Neural cell (in vitro differentiated cells): ENCODE results near the gene PRKAG2. TPM values are rescaled to one million over a fixed set of nuclear protein-coding genes. Genes with fewer than 3 reads are reported as not detected.

ENCODE experiments used
- H2AFZ ChIP-seq: fragments of 200-600, 300-800 bp; sonication (generic), shearing (Covaris generic); 2 replicates; pipeline ENCODE4 v1.6.0; 2014; ENCODE audit warnings: low read depth, mild to moderate bottlenecking, antibody characterized with exemption, low read length, moderate library complexity
- H3F3A ChIP-seq: fragments of 200-600 bp; shearing (Covaris generic); 2 replicates; pipeline ENCODE4 v1.6.1; 2016; ENCODE audit warnings: mild to moderate bottlenecking, moderate library complexity, mixed read lengths, antibody characterized with exemption, low read length; ENCODE audit not compliant: insufficient read depth, poor library complexity, severe bottlenecking
- H3K27ac ChIP-seq: fragments of 200-600, 300-800 bp; sonication (generic), shearing (Covaris generic); 2 replicates; pipeline ENCODE4 v1.5.1; 2014; ENCODE audit warnings: mild to moderate bottlenecking, low read length, moderate library complexity
- H3K27me3 ChIP-seq: fragments of 300-800, 200-600 bp; sonication (generic), shearing (Covaris generic); 2 replicates; pipeline ENCODE4 v1.6.0; 2014; ENCODE audit warnings: mild to moderate bottlenecking, low read depth, low read length, moderate library complexity; ENCODE audit not compliant: insufficient read depth
- H3K36me3 ChIP-seq: fragments of 300-800, 200-600 bp; sonication (generic), shearing (Covaris generic); 2 replicates; pipeline ENCODE4 v1.5.1; 2014; ENCODE audit warnings: mild to moderate bottlenecking, antibody characterized with exemption, low read length, moderate library complexity; ENCODE audit not compliant: insufficient read depth
- H3K4me2 ChIP-seq: fragments of 300-800, 200-600 bp; sonication (generic), shearing (Covaris generic); 2 replicates; pipeline ENCODE4 v1.6.0; 2014; ENCODE audit warnings: mild to moderate bottlenecking, low read length
- H3K4me3 ChIP-seq: fragments of 300-800, 200-600 bp; sonication (generic), shearing (Covaris generic); 2 replicates; pipeline ENCODE4 v1.5.1; 2014; ENCODE audit warnings: mild to moderate bottlenecking, low read length, moderate library complexity
- H3K79me2 ChIP-seq: fragments of 200-600 bp; shearing (Covaris generic); replicated peaks from 2 replicates; pipeline ENCODE4 v1.6.0; 2014; ENCODE audit warnings: mild to moderate bottlenecking, low read length, moderate library complexity; ENCODE audit not compliant: insufficient read depth
- H3K9ac ChIP-seq: fragments of 300-800, 200-600 bp; sonication (generic), shearing (Covaris generic); 2 replicates; pipeline ENCODE4 v1.6.1; 2016; ENCODE audit warnings: mild to moderate bottlenecking, low read length, mixed read lengths
- H3K9me2 ChIP-seq: fragments of 200-600 bp; shearing (Covaris generic); 2 replicates; pipeline ENCODE4 v1.6.1; 2016; ENCODE audit warnings: mild to moderate bottlenecking, low read length, mixed read lengths; ENCODE audit not compliant: insufficient read depth
- H3K9me3 ChIP-seq: fragments of 200-600, 300-800 bp; sonication (generic), shearing (Covaris generic); 2 replicates; pipeline ENCODE4 v1.6.1; 2016; ENCODE audit warnings: mild to moderate bottlenecking, mixed run types, low read length, moderate library complexity, mixed read lengths
- H4K20me1 ChIP-seq: fragments of 200-600 bp; shearing (Covaris generic); 2 replicates; pipeline ENCODE4 v1.6.1; 2016; ENCODE audit warnings: mild to moderate bottlenecking, mixed run types; ENCODE audit not compliant: insufficient read depth
- EP300 ChIP-seq: fragments of 450-650 bp; conservative IDR thresholded peaks from 2 replicates; pipeline ENCODE4 v1.6.1; 2014; ENCODE audit warnings: antibody characterized with exemption, mild to moderate bottlenecking, moderate library complexity; ENCODE audit not compliant: poor library complexity, severe bottlenecking
- EZH2 ChIP-seq: fragments of 200-600, 300-800 bp; shearing (Covaris generic), sonication (generic); IDR thresholded peaks from 2 replicates; pipeline ENCODE4 v1.6.1; 2014; ENCODE audit warnings: antibody characterized with exemption, low read length, borderline replicate concordance, mild to moderate bottlenecking; ENCODE audit not compliant: insufficient read depth, poor library complexity, severe bottlenecking
- MXI1 ChIP-seq: fragments of 450-650 bp; conservative IDR thresholded peaks from 2 replicates; pipeline ENCODE4 v1.6.1; 2014; ENCODE audit warnings: antibody characterized with exemption, mild to moderate bottlenecking; ENCODE audit not compliant: poor library complexity, severe bottlenecking
- POLR2AphosphoS5 ChIP-seq: IDR thresholded peaks from 2 replicates; pipeline ENCODE4 v1.6.1; 2012
- RAD21 ChIP-seq: fragments of 450-650 bp; conservative IDR thresholded peaks from 2 replicates; pipeline ENCODE4 v1.6.1; 2014; ENCODE audit warnings: antibody characterized with exemption, mild to moderate bottlenecking, moderate library complexity
- SMC3 ChIP-seq: fragments of 450-650 bp; conservative IDR thresholded peaks from 2 replicates; pipeline ENCODE4 v1.6.1; 2014; ENCODE audit warnings: antibody characterized with exemption, mild to moderate bottlenecking, moderate library complexity; ENCODE audit not compliant: poor library complexity
- TAF1 ChIP-seq: IDR thresholded peaks from 2 replicates; pipeline ENCODE4 v1.6.1; 2012; ENCODE audit warnings: low read depth
- polyA plus RNA-seq: library from polyadenylated mRNA; depleted of rRNA; stranded (reverse); fragments of >200 nt; gene quantifications from 2 replicates; pipeline ENCODE4 v1.2.3, GENCODE V29; 2014
- TF ChIP-seq, protein P1 (sequence below): IDR thresholded peaks from 2 replicates; pipeline ENCODE4 v1.6.1; 2012; ENCODE audit warnings: borderline replicate concordance
- TF ChIP-seq, protein P2 (sequence below): fragments of 450-650 bp; IDR thresholded peaks from 2 replicates; pipeline ENCODE4 v1.5.1; 2014; ENCODE audit warnings: antibody characterized with exemption, mild to moderate bottlenecking, moderate library complexity; ENCODE audit not compliant: poor library complexity, severe bottlenecking

PRKAG2 gene
- polyA plus RNA-seq, 1 donor from 2014 or later: 22.9 TPM

DNA sequence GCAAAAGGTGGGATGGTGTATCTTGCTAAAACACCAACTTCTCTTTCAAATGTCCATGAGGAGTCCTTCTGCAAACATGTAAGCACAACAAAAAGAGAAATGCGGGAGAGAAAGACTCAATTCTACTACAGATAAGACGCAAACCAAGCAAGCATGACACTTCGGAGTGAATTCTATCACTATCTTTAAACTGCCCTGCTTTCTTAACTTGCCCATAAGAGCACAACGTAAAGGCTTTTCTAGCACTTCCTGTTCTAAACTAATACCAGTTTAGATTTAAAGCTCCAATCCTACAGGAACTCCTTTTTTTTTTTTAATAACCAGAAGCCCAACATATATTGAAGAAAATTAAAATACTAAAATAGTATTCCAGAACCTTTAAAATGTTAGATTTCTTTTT, 365.6 kb downstream of the PRKAG2 start:
- Histone ChIP-seq H3K36me3 (no peaks in the 10 kb centered on the region), H3K4me2 (no peak overlapping the region), H3K79me2 (peaks cover 97% of the 10 kb centered on the region), H2AFZ (no peak overlapping the region), H3K27ac (no peak overlapping the region), H3K9ac (no peak overlapping the region), H3F3A (no peaks in the 10 kb centered on the region), H4K20me1 (peaks cover 2% of the 10 kb centered on the region), H3K27me3 (no peaks in the 10 kb centered on the region), H3K4me3 (no peak overlapping the region), H3K9me3 (no peaks in the 10 kb centered on the region), H3K9me2 (no peaks in the 10 kb centered on the region)
- TF ChIP-seq MXI1: no peak
- TF ChIP-seq, protein P1, sequence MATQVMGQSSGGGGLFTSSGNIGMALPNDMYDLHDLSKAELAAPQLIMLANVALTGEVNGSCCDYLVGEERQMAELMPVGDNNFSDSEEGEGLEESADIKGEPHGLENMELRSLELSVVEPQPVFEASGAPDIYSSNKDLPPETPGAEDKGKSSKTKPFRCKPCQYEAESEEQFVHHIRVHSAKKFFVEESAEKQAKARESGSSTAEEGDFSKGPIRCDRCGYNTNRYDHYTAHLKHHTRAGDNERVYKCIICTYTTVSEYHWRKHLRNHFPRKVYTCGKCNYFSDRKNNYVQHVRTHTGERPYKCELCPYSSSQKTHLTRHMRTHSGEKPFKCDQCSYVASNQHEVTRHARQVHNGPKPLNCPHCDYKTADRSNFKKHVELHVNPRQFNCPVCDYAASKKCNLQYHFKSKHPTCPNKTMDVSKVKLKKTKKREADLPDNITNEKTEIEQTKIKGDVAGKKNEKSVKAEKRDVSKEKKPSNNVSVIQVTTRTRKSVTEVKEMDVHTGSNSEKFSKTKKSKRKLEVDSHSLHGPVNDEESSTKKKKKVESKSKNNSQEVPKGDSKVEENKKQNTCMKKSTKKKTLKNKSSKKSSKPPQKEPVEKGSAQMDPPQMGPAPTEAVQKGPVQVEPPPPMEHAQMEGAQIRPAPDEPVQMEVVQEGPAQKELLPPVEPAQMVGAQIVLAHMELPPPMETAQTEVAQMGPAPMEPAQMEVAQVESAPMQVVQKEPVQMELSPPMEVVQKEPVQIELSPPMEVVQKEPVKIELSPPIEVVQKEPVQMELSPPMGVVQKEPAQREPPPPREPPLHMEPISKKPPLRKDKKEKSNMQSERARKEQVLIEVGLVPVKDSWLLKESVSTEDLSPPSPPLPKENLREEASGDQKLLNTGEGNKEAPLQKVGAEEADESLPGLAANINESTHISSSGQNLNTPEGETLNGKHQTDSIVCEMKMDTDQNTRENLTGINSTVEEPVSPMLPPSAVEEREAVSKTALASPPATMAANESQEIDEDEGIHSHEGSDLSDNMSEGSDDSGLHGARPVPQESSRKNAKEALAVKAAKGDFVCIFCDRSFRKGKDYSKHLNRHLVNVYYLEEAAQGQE: no peak
- no peak for TF ChIP-seq EP300
- no peak for TF ChIP-seq TAF1

DNA sequence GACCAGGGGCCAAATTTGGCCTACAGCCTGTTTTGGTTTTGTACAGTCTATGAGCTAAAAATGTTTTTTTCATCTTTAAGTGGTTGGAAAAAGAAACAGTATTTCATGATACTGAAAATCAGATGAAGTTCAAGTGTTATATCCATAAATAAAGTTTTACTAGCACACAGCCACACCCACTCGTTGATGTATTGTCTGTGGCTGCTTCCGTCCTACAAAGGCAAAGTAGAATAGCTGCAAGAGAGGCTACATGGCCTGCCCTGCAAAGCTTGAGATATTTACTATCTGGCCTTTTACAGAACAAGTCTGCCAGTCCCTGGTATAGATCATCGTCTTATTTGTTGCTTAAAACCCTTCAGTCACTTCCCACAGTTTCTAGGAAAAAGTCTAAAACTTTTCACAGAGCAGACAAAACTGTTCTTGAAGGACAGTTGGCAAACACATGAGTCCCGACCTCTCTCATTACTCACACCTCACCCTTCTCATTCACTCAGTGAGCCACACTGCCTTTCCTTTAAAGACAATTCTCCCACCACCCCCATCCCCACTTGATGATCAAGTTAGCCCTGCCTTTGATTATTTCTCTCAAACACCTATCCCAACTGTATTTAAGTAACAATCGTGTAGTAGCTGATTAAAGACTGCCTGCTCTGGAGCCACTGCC, 367.1 kb downstream of the PRKAG2 start:
- Histone ChIP-seq H3K9ac (no peak overlapping the region), H3K4me3 (no peak overlapping the region), H3K27ac (no peak overlapping the region), H2AFZ (no peak overlapping the region), H4K20me1 (peaks cover 2% of the 10 kb centered on the region), H3K79me2 (peaks cover 97% of the 10 kb centered on the region), H3K36me3 (no peaks in the 10 kb centered on the region), H3F3A (no peaks in the 10 kb centered on the region), H3K9me2 (no peaks in the 10 kb centered on the region), H3K4me2 (no peak overlapping the region), H3K9me3 (no peaks in the 10 kb centered on the region), H3K27me3 (no peaks in the 10 kb centered on the region)
- TF ChIP-seq, protein P1: no peak
- no peak for TF ChIP-seq RAD21
- TF ChIP-seq EZH2: no peak
- TF ChIP-seq EP300: no peak
- TF ChIP-seq POLR2AphosphoS5: no peak
- no peak for TF ChIP-seq SMC3
- no peak for TF ChIP-seq TAF1
- no peak for TF ChIP-seq MXI1
- TF ChIP-seq, protein P2, sequence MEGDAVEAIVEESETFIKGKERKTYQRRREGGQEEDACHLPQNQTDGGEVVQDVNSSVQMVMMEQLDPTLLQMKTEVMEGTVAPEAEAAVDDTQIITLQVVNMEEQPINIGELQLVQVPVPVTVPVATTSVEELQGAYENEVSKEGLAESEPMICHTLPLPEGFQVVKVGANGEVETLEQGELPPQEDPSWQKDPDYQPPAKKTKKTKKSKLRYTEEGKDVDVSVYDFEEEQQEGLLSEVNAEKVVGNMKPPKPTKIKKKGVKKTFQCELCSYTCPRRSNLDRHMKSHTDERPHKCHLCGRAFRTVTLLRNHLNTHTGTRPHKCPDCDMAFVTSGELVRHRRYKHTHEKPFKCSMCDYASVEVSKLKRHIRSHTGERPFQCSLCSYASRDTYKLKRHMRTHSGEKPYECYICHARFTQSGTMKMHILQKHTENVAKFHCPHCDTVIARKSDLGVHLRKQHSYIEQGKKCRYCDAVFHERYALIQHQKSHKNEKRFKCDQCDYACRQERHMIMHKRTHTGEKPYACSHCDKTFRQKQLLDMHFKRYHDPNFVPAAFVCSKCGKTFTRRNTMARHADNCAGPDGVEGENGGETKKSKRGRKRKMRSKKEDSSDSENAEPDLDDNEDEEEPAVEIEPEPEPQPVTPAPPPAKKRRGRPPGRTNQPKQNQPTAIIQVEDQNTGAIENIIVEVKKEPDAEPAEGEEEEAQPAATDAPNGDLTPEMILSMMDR: no peak
